Stimulated activated CD8-positive, alpha-beta memory T cell treated with anti-CD3 and anti-CD28 coated beads, Interleukin-7, amount 100 ng/mL, for 1 hour (primary cell): ENCODE data around the gene METRN.
A peak's percentile ranks its signal among the peaks of the same experiment; 100 is the strongest.
"Not testable (repeated sequence)": the region's sequence is repeated elsewhere in the genome, so short reads cannot be mapped to it uniquely, and the experiment has no call there.

Experiments
- DNase-seq, 2 donors: peaks; one replicate each; pipeline ENCODE4 v3.0.0-alpha.2; 2020; ENCODE audit warnings: low read depth in 2 of 2

METRN gene

DNA sequence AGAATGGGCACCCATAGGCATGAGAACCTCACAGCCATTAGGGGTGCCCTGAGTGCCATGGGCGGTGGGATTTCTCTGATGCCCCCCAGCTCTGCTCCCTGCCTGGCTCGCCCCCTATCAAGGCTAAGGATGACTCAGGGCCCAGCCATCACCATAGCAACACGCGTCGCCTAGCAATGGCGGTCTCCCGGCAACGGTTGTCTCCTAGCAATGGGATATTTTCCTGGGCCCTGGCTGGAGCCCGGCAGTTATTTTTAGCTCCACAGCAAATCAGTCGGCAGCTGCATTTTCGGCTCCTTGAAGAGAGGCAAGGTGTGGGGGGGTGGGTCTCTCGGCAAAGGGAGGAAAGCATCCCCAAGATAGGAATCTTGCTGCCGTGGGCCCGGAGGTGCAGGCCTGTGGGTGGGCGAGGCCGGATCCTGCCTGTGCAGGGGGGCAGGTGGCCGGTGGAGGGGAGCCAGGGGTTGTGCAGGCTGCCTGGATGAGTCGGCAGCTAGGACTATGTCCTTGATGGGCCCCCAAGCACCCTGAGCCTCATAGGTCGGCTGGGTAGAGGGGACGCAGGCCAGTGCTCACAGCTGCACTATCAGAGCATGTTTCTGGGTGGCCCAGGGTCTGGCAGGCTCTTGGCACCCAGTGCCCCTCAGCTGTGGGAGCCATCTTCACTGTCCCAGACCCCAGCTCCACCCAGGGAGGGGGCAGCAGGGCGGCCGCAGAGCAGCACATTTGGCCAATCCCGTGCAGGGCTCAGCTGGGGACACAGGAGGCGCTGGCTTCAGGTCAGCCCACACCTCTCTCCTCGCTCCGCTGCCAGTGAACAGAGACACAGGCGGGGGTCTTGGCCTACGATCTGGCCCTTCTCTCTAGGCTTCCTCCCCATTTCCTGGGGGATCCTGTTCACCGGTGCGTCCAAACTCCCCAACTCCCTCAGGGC is 5.1 kb upstream of the METRN start:
- no peak for DNase-seq

DNA sequence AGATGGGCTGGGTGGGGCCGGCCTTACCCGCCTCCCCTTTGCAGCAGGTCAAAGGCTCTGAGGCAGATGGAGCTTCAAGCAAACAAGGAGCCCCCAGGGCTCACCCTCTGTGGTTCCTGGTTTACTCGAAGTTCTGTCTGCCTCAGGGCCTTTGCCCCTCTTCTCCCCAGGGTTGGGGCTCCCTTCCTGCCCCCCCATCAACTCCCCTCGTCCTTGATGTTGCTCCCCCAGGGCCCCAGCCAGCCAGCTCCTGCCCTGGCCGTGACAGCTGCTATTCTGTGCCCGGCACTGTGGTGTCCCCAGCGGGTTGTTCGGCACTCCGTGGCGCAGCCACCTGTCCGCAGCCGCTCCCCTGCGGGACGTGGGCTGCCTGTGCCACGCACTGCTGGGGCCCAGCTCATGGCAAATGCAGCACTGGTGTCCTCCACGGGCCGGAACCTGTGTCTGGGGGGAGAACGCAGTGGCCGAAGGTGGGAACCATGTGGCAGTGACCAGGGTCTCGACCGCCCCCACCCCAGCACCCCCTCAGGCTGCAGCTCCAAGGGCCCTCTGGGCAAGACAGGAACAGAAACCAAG is 4.3 kb upstream of the METRN start:
- DNase-seq, result no peak

DNA sequence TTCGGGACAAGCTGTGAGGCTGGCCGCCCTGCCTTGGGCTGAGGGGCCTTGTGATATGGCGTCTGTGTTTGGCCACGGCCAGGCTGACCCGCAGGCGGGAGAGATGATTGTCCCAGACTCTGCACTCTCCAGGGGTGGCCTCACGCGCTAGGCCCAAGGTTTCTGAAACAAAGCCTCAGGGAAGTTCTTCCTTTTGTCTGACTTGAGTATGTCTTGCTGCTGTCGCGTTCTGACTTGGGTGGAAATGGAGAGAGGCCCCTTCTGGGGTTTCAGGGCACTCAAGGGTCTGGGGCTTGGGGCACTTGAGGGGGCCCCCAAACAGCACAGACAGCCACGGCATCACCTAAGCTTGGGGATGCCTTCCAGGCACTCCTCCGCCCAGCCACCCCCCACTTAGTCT is 3.8 kb upstream of the METRN start:
- DNase-seq, result no peak

DNA sequence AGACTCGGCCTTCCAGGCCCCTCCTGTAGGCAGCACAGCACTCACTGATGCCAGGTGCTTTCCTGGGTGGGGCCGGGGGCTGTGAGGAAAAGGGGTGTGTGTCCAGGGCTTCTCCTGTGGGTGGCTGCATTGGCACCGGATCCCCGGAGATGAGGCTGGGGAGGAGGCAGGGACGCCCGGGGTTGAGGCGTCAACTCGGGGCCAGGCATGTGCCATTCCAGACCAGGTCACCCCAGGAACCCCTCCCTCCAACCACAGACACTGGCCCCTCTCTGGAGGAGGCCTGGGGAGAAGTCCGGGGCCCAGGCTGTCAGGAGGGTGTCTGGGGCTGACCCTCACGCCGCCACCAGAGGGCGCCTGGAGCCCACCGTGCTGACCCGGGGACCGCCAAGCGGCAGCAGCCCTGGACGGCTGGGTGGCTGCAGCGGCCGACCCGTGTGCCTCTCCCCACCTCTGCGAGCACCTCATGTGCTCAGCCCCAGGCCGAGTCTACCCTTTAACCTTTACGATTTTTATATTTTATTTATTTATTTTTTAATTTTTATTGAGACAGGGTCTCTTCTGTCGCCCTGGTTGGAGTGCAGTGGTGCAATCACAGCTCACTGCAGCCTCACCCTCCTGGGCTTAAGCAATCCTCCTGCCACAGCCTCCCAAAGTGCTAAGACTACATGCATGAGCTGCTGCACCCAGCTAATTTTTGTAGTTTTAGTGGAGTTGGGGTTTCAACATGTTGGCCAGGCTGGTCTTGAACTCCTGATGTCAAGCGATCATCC is 3.2 kb upstream of the METRN start:
- DNase-seq, result peak; percentile 61 to 69

DNA sequence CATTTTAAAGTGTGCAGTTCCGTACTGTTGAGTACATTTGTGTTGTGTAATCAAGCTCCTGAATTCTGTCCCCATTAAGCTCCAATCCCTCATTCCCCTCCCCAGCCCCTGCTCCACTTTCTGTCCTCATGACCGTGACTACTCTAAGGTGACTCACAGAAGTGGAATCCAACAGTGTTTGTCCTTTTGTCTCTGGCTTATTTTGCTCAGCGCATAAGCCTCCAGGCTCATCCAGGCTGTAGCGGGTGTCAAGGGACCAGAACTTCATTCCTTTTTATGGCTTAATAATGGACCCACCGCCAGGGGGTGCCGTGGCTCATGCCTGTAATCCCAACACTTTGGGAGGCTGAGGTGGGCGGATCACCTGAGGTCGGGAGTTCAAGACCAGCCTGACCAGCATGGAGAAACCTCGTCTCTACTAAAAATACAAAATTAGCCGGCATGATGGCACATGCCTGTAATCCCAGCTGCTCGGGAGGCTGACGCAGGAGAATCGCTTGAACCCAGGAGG is 2.1 kb upstream of the METRN start:
- DNase-seq, result not testable (repeated sequence)

GRCh38 chr16:714079-714478 is 839 bp upstream of the METRN start:
- DNase-seq, result no peak

GRCh38 chr16:715477-716199 is 720 bp downstream of the METRN start:
- no peak for DNase-seq

DNA sequence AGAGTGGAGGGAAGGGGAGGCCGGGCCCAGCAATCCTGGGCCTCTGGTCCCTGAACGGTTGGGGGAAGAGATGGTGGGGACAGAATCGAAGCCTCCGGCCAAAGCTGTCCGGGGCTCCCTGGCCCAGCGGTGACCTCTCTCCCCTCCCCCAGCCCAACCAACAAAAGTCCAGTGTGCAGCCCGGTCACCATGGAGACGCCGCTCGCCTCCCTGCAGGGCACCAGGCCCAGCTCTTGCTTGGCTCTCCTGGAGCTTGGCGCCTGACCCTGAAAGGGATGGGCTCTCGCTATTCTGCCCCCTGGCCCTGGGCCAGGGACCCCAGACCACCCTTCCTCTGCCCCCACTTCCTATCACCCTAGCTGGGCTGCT is 1.3 kb downstream of the METRN start:
- DNase-seq, result no peak

DNA sequence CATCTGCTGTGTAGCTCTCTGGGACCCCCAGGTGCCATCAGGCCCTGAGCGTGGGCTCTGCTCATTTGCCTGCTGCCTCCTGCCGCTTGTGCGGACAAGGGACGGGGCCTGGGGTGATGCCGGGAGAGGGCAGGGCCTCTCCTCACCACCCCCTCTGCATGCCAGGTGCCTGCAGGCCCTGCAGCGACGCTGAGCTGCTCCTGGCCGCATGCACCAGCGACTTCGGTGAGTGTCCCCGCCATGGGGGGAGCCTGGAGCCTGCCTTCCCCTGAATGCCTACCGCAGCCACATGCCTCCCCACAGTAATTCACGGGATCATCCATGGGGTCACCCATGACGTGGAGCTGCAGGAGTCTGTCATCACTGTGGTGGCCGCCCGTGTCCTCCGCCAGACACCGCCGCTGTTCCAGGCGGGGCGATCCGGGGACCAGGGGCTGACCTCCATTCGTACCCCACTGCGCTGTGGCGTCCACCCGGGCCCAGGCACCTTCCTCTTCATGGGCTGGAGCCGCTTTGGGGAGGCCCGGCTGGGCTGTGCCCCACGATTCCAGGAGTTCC is 1.9 kb downstream of the METRN start:
- no peak for DNase-seq

DNA sequence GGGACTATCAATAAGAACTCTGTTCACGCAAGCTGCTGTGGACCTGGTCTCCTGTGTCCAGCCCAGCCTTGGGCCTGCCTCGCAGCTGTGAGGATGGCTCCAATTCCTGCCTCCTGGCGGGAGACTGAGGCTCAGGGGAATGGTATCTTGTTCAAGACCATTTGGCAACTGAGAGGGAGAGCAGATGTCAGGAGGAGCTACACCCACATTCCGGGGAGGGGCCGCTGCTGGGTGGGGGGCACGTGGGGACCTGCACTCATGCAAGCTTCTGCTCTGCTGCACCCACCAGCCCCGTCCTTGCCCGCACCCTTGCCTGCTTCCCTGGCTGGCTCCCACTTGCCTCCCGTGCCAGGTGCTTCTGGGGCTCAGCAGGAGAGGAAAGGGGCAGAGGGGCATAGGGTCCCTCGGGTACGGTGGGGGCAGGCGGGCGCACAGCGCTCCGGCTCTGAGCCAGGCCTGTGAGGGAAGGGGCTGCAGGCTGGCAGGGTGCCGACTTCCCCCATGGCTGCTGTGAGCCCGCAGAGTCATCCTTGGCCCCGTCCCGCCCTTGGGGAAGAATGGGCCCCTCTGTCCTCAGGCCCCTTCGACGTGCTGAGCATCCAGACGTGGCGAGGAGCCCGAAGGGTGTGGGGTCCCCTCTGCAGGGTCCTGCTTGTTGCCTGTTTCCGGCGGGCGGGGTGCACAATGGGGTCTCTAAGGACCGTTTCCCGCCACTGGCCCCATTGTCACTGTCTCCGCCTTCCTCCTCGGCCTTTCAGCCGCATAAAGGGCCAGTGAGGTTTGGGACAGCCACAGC is 2.7 kb downstream of the METRN start:
- DNase-seq, result no peak

GRCh38 chr16:718389-718788 is 3.5 kb downstream of the METRN start:
- DNase-seq, result no peak

DNA sequence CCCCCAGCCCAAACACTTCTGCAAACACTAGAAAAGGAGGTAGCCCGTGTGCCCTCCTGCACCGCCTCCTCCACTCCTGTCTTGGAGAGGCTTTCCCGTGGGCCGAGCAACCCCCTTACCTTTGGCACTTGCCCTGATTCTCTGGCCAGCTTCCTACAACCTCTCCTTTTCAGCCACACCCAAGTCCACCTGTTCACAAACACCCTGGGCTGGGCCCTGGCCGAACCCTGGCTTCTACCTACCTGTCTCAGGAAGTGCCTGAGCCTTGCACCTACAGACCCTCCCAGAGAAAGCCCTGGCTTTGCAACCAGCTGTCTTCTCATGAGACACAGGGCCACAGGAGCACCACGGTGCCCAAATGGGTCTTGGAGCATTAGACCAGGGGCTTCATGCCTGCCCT is 4.0 kb downstream of the METRN start:
- no peak for DNase-seq

DNA sequence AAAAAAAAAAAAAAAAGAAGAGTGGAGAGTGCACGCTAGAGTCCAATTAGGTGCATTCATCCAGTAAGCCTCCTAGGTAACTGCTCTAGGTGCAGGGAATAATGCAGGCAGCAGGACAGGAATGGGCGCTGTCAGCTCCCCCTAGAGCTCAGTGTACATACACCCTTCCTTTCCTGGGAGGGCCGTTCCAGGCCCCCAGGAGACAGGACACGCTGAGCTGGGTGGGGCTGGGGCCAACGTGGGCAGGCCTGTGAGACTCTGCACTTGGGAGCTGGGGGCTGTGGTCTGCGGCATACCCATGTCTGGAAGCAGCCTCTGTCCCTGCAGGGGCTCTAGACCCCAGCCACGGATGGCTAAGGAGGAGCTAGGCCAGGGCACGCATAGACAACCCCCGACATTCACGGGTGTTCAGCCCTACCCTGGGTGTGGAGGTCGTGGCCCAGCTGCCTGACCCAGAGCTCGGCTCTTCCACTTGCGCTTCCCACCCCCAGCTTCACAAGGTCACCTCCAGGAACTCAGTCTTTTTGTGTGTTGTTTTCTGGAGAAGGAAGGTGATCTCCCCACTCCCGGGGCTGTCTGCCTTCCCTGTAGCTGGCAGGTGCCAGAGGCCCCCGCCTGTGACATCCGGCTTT is 5.0 kb downstream of the METRN start:
- no peak for DNase-seq

DNA sequence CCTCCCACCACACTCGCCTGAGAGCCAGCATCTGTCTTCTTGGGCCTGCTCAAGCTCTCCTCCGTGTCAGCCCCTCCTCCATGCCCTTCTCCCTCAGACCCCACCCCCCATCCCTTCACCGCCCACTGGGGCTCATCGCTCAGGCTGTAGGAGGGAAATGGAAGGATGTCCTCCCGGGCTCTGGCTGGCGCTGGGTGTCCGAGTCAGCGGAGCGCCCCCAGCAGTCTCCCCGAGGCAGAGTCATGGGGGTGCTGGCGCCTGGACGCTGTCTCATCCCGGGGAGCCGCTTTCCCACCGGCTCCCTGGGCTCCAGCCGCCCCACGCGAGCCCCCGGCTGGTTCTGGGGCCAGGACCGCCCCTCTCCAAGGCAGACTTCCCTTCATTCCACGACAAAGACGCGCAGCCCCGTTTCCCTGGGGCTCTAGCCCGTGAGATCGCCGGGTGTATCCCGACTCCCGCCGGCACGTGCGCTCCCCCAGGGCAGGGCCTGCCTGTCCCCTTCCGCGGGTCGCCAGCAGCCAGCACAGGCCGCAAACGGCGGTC is 5.6 kb downstream of the METRN start:
- DNase-seq, result no peak

GRCh38 chr16:720990-721764 is 6.3 kb downstream of the METRN start, which contains the start of gene ANTKMT:
Gene ANTKMT (plus strand): TSS chr16:721146. CDS start chr16:721275, 129 bp downstream.
- no peak for DNase-seq

DNA sequence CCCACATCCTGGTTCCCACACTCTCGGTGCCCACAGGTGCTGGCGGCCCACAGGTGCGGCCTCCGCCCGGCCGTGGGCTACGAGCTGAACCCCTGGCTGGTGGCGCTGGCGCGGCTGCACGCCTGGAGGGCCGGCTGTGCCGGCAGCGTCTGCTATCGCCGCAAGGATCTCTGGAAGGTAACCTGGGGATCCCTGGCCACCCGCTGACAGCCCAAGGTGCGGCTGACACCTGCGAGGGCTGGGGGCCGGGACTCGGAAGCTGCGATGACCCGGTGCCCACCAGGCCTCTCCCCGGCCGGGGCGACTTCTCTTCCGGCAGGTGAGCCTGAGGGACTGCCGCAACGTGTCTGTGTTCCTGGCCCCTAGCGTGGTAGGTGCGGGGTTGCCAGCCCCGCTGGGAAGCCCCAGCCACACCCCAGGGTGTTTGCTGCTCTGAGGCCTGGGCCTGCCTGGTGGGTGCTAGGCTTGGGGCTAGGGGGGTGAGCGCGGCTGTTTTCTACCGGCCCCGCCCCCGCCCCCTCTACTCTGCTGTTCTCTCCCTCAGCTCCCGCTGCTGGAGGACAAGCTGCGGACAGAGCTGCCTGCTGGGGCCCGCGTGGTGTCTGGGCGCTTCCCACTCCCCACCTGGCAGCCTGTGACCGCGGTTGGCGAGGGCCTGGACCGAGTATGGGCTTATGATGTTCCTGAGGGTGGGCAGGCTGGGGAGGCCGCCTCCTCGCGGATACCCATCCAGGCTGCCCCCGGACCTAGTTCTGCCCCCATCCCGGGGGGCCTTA is 7.0 kb downstream of the METRN start:
- DNase-seq, result no peak

GRCh38 chr16:722835-723633 is 8.1 kb downstream of the METRN start:
- DNase-seq, result no peak
